HCT116 (cell line): ENCODE measurements around the gene KRTAP2-2. TPM values are rescaled to one million over a fixed set of nuclear protein-coding genes. Genes with fewer than 3 reads are reported as not detected.

Experiments
- ATAC-seq: fragments of 200-7000 bp; cut with Tn5 transposase; 2 replicates; pipeline ENCODE4 v1.9.1; 2020; ENCODE audit warnings: mild to moderate bottlenecking, moderate library complexity
- BruUV-seq: library from RNA; stranded (reverse); fragments of 400-500 nt; replicated peaks from 2 replicates; lab custom pipeline; 2021; lab: Mats Ljungman, UMichigan
- CTCF ChIA-PET: fragments of 300-600 bp; sonication (Branson Sonifier 250); formaldehyde crosslinking; loops from one replicate; lab custom pipeline; 2021; ENCODE audit warnings: antibody characterized with exemption; lab: Charles Lee
- POLR2A ChIA-PET: fragments of 300-600, 350-600 bp; sonication (Branson Sonifier 250); formaldehyde crosslinking; loops from one replicate; lab custom pipeline; 2021; ENCODE audit warnings: antibody characterized with exemption; lab: Charles Lee
- RAD21 ChIA-PET, 2 experiments: fragments of 300-600 bp; sonication (Branson Sonifier 250); formaldehyde crosslinking; loops; one replicate each; lab custom pipeline; 2023; ENCODE audit warnings: low total read pairs in 2 of 2; ENCODE audit not compliant: uncharacterized antibody in 2 of 2, unreplicated experiment in 2 of 2, low non-redundant PET in 1 of 2; lab: Charles Lee
- DNase-seq: peaks from one replicate; pipeline ENCODE4 v3.0.0-alpha.2; 2010; ENCODE audit warnings: low read depth, low spot score
- H2AFZ ChIP-seq: fragments of 200-600 bp; shearing (Covaris generic), sonication (generic); 2 replicates; pipeline ENCODE4 v1.6.1; 2017; ENCODE audit warnings: low read depth, mixed run types, mixed read lengths, antibody characterized with exemption, low read length; ENCODE audit not compliant: poor library complexity, severe bottlenecking
- H3K27ac ChIP-seq: 2 replicates; pipeline ENCODE4 v1.5.1; 2012; ENCODE audit warnings: low read depth, low read length
- H3K27me3 ChIP-seq: fragments of 200-600 bp; sonication (generic); 2 replicates; pipeline ENCODE4 v1.6.1; 2016; ENCODE audit warnings: mixed run types, low read length, mixed read lengths; ENCODE audit not compliant: insufficient read depth
- H3K36me3 ChIP-seq, 2 experiments: fragments of 200-500 bp in 1 of 2; fragments of 200-600 bp in 1 of 2; sonication (Bioruptor generic) in 1 of 2; sonication (generic) in 1 of 2; 2 replicates each; pipeline versions ENCODE4 v1.5.1 to v1.6.1; 2014 to 2016; ENCODE audit warnings: low read length in 2 of 2, inconsistent platforms in 1 of 2, mixed read lengths in 1 of 2, mixed run types in 1 of 2; ENCODE audit not compliant: insufficient read depth in 2 of 2, control insufficient read depth in 1 of 2
- H3K4me1 ChIP-seq, 2 experiments: fragments of 200-600 bp in 1 of 2; sonication (generic) in 1 of 2; 2 replicates each; pipeline versions ENCODE4 v1.5.1 to v1.6.1; 2012 to 2017; ENCODE audit warnings: low read length in 2 of 2, inconsistent platforms in 1 of 2, mild to moderate bottlenecking in 1 of 2, mixed read lengths in 1 of 2, mixed run types in 1 of 2, moderate library complexity in 1 of 2; ENCODE audit not compliant: insufficient read depth in 2 of 2, control insufficient read depth in 1 of 2
- H3K4me2 ChIP-seq: fragments of 200-600 bp; sonication (generic); 2 replicates; pipeline ENCODE4 v1.6.1; 2017; ENCODE audit warnings: mixed run types, low read length, mixed read lengths
- H3K4me3 ChIP-seq, 2 experiments: fragments of 200-600 bp in 1 of 2; sonication (generic) in 1 of 2; replicated peaks in 1 of 2; 2 replicates each; pipeline ENCODE4 v1.5.1; 2011 to 2016; ENCODE audit warnings: low read length in 2 of 2, control low read depth in 1 of 2, low read depth in 1 of 2, mild to moderate bottlenecking in 1 of 2, mixed read lengths in 1 of 2, mixed run types in 1 of 2
- H3K79me2 ChIP-seq: fragments of 200-600 bp; sonication (generic); 2 replicates; pipeline ENCODE4 v1.6.1; 2017; ENCODE audit warnings: mild to moderate bottlenecking, mixed run types, low read length, moderate library complexity, mixed read lengths; ENCODE audit not compliant: insufficient read depth
- H3K9ac ChIP-seq: fragments of 200-600 bp; sonication (generic); 2 replicates; pipeline ENCODE4 v1.6.1; 2016; ENCODE audit warnings: low read length, mixed read lengths
- H3K9me2 ChIP-seq: fragments of 200-600 bp; sonication (generic), shearing (Covaris generic); 2 replicates; pipeline ENCODE4 v1.6.1; 2017; ENCODE audit warnings: mixed run types, mild to moderate bottlenecking, moderate library complexity; ENCODE audit not compliant: insufficient read depth
- H3K9me3 ChIP-seq, 2 experiments: fragments of 200-500 bp in 1 of 2; fragments of 200-600 bp in 1 of 2; sonication (Bioruptor generic) in 1 of 2; sonication (generic) in 1 of 2; 2 replicates each; pipeline ENCODE4 v1.6.1; 2014 to 2017; ENCODE audit warnings: low read length in 2 of 2, mixed read lengths in 2 of 2, inconsistent platforms in 1 of 2, low read depth in 1 of 2, mild to moderate bottlenecking in 1 of 2, mixed run types in 1 of 2, moderate library complexity in 1 of 2; ENCODE audit not compliant: control insufficient read depth in 1 of 2, insufficient read depth in 1 of 2
- H4K20me1 ChIP-seq: fragments of 200-600 bp; sonication (generic), shearing (Covaris generic); 2 replicates; pipeline ENCODE4 v1.6.1; 2017; ENCODE audit warnings: mixed run types, mild to moderate bottlenecking, moderate library complexity; ENCODE audit not compliant: insufficient read depth
- CEBPB ChIP-seq: IDR thresholded peaks from 2 replicates; pipeline ENCODE4 v1.6.1; 2012; ENCODE audit warnings: low read depth
- EGR1 ChIP-seq: IDR thresholded peaks from 2 replicates; pipeline ENCODE4 v1.6.1; 2012; ENCODE audit warnings: low read depth
- EZH2 ChIP-seq: fragments of 200-600 bp; sonication (generic); IDR thresholded peaks from 2 replicates; pipeline ENCODE4 v1.6.1; 2017; ENCODE audit warnings: antibody characterized with exemption, mixed run types
- EZH2phosphoT487 ChIP-seq: fragments of 200-600 bp; IDR thresholded peaks from 2 replicates; pipeline ENCODE4 v1.6.1; 2018; ENCODE audit warnings: antibody characterized with exemption, borderline replicate concordance
- FOSL1 ChIP-seq: IDR thresholded peaks from 2 replicates; pipeline ENCODE4 v1.6.1; 2012; ENCODE audit warnings: low read depth
- JUND ChIP-seq: IDR thresholded peaks from 2 replicates; pipeline ENCODE4 v1.6.1; 2012
- POLR2A ChIP-seq: IDR thresholded peaks from 2 replicates; pipeline ENCODE4 v1.7.0; 2011; ENCODE audit warnings: borderline replicate concordance; ENCODE audit not compliant: insufficient read depth, insufficient read length; ENCODE audit errors: extremely low read depth
- RAD21 ChIP-seq: IDR thresholded peaks from 2 replicates; pipeline ENCODE4 v1.6.1; 2012; ENCODE audit warnings: low read depth, mild to moderate bottlenecking
- SIN3A ChIP-seq: IDR thresholded peaks from 2 replicates; pipeline ENCODE4 v1.6.1; 2012; ENCODE audit warnings: low read depth
- SRF ChIP-seq: IDR thresholded peaks from 2 replicates; pipeline ENCODE4 v1.6.1; 2012; ENCODE audit warnings: low read depth
- ZNF274 ChIP-seq: fragments of 200-500 bp; sonication (Bioruptor generic); IDR thresholded peaks from 2 replicates; pipeline ENCODE4 v1.6.1; 2014; ENCODE audit warnings: mild to moderate bottlenecking, low read depth, low read length, inconsistent platforms
- intact Hi-C: fragments of 100-400 bp; cut with micrococcal nuclease; formaldehyde crosslinking; loops from 2 replicates; pipeline ENCODE4 v1.10.0; 2022
- total RNA-seq: library from RNA; stranded (reverse); gene quantifications from one replicate; pipeline ENCODE4 v1.2.1, GENCODE V29; 2021; ENCODE audit not compliant: unreplicated experiment
- TF ChIP-seq, protein P1 (sequence below): IDR thresholded peaks from 2 replicates; pipeline ENCODE4 v1.6.1; 2012
- TF ChIP-seq, protein P2 (sequence below): IDR thresholded peaks from 2 replicates; pipeline ENCODE4 v1.6.1; 2012

Gene KRTAP2-2
- total RNA-seq, 1 experiment from 2014 or later = 1.2 TPM

DNA sequence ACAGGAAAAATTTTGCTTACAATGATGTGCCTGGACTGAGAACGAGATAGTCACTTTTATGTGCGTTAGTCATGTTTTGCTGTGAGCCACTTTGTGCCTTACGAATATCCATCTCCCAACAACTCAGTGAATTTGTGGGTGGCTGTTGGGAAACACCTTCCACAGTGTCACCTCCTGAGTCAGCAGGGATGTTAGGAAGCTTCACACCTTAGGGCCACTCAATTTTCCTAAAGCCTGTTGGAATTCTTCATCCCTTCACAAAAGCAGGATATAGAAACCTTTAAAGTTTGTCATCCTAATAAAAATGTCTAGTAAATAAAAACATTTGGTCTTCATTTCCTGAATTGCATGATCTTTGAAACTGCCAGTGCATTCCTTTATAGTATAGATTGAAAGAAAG lies 41.8 kb downstream of the KRTAP2-2 start:
- intact Hi-C loops = no loop called here
- Histone ChIP-seq H3K79me2 (no peaks in the 10 kb centered on the region), H3K27ac (no peak overlapping the region), H3K4me2 (no peak overlapping the region), H3K4me3 (no peak overlapping the region), H3K4me1 (peaks cover 0 to 6% of the 10 kb centered on the region in 2 experiments; a peak in 1 of 4 replicates), H3K9me3 (no peaks in the 10 kb centered on the region), H3K27me3 (no peaks in the 10 kb centered on the region), H4K20me1 (no peaks in the 10 kb centered on the region), H3K36me3 (no peaks in the 10 kb centered on the region), H3K9me2 (no peaks in the 10 kb centered on the region), H2AFZ (peak overlapping the region; percentile 17), H3K9ac (no peak overlapping the region)
- ChIA-PET RAD21 (no interaction called here), CTCF (no interaction called here), POLR2A (no interaction called here)
- ATAC-seq (no peak), DNase-seq (no peak)
- BruUV-seq = no TSS peak
- TF ChIP-seq EZH2 (no peak), POLR2A (no peak), RAD21 (no peak), SRF (no peak), EZH2phosphoT487 (no peak), EGR1 (no peak), SIN3A (no peak), FOSL1 (no peak), CEBPB (no peak), JUND (no peak), ZNF274 (no peak)
- TF ChIP-seq, protein P1, sequence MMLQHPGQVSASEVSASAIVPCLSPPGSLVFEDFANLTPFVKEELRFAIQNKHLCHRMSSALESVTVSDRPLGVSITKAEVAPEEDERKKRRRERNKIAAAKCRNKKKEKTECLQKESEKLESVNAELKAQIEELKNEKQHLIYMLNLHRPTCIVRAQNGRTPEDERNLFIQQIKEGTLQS = no peak
- TF ChIP-seq, protein P2, sequence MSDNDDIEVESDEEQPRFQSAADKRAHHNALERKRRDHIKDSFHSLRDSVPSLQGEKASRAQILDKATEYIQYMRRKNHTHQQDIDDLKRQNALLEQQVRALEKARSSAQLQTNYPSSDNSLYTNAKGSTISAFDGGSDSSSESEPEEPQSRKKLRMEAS = no peak
